Neural progenitor cell (in vitro differentiated cells): Measurements from ENCODE around the gene LGALS16. TPM values are rescaled to one million over a fixed set of nuclear protein-coding genes. Genes with fewer than 3 reads are reported as not detected.
"Not testable (repeated sequence)": the region's sequence is repeated elsewhere in the genome, so short reads cannot be mapped to it uniquely, and the experiment has no call there.

ENCODE experiments used
- DNase-seq: peaks from one replicate; pipeline ENCODE4 v3.0.0-alpha.2; 2016; ENCODE audit warnings: low spot score
- H2AFZ ChIP-seq: fragments of 200-600 bp; sonication (generic); replicated peaks from 2 replicates; pipeline ENCODE4 v1.6.1; 2016; ENCODE audit warnings: antibody characterized with exemption
- H3F3A ChIP-seq: fragments of 200-600 bp; sonication (generic); 2 replicates; pipeline ENCODE4 v1.6.1; 2016; ENCODE audit warnings: antibody characterized with exemption, low read depth
- H3K27ac ChIP-seq: fragments of 200-600 bp; sonication (generic); 2 replicates; pipeline ENCODE4 v1.5.1; 2016; ENCODE audit warnings: mild to moderate bottlenecking
- H3K27me3 ChIP-seq: fragments of 200-600 bp; sonication (generic); 2 replicates; pipeline ENCODE4 v1.6.1; 2016; ENCODE audit warnings: mild to moderate bottlenecking, moderate library complexity
- H3K36me3 ChIP-seq: fragments of 200-600 bp; sonication (generic); 2 replicates; pipeline ENCODE4 v1.5.1; 2016
- H3K4me1 ChIP-seq: fragments of 200-600 bp; sonication (generic); 2 replicates; pipeline ENCODE4 v1.6.1; 2016; ENCODE audit warnings: mixed run types
- H3K4me2 ChIP-seq: fragments of 200-600 bp; sonication (generic); 2 replicates; pipeline ENCODE4 v1.6.1; 2016
- H3K4me3 ChIP-seq: fragments of 200-600 bp; sonication (generic); 2 replicates; pipeline ENCODE4 v1.5.1; 2016
- H3K79me2 ChIP-seq: fragments of 200-600 bp; sonication (generic); 2 replicates; pipeline ENCODE4 v1.6.1; 2016; ENCODE audit warnings: low read depth
- H3K9ac ChIP-seq: fragments of 200-600 bp; sonication (generic); 2 replicates; pipeline ENCODE4 v1.6.1; 2016
- H3K9me3 ChIP-seq: fragments of 200-600 bp; sonication (generic); 2 replicates; pipeline ENCODE4 v1.5.1; 2016; ENCODE audit warnings: low read depth
- H4K20me1 ChIP-seq: fragments of 200-600 bp; sonication (generic); 2 replicates; pipeline ENCODE4 v1.6.1; 2016; ENCODE audit warnings: low read depth
- H3K27ac Mint-ChIP-seq: 3 replicates; pipeline ENCODE4 v1.8.0; 2021; ENCODE audit warnings: mixed read lengths
- H3K27me3 Mint-ChIP-seq: 2 replicates; pipeline ENCODE4 v1.8.0; 2022; ENCODE audit warnings: low read depth, mild to moderate bottlenecking, inconsistent platforms, moderate library complexity, mixed read lengths; ENCODE audit not compliant: insufficient read depth
- H3K36me3 Mint-ChIP-seq: 3 replicates; pipeline ENCODE4 v1.8.0; 2021; ENCODE audit warnings: mixed read lengths
- H3K4me1 Mint-ChIP-seq: 3 replicates; pipeline ENCODE4 v1.8.0; 2021; ENCODE audit warnings: mixed read lengths
- H3K4me3 Mint-ChIP-seq: 3 replicates; pipeline ENCODE4 v1.8.0; 2021; ENCODE audit warnings: mild to moderate bottlenecking, moderate library complexity, mixed read lengths
- H3K9me3 Mint-ChIP-seq: 3 replicates; pipeline ENCODE4 v1.8.0; 2020; ENCODE audit warnings: mixed read lengths
- EZH2 ChIP-seq: fragments of 200-600 bp; sonication (generic); IDR thresholded peaks from 2 replicates; pipeline ENCODE4 v1.6.1; 2017; ENCODE audit warnings: antibody characterized with exemption, mild to moderate bottlenecking, moderate library complexity
- EZH2phosphoT487 ChIP-seq: fragments of 200-600 bp; sonication (generic); IDR thresholded peaks from 2 replicates; pipeline ENCODE4 v1.6.1; 2017; ENCODE audit warnings: antibody characterized with exemption
- total RNA-seq: library from RNA; depleted of rRNA; stranded (reverse); fragments of >200 nt; gene quantifications from 2 replicates; pipeline ENCODE4 v1.2.3, GENCODE V29; 2015; ENCODE audit warnings: low replicate concordance
- TF ChIP-seq, protein P1 (sequence below): fragments of 200-600 bp; sonication (generic); IDR thresholded peaks from 2 replicates; pipeline ENCODE4 v1.5.1; 2017; ENCODE audit warnings: antibody characterized with exemption, mild to moderate bottlenecking

The LGALS16 gene
- total RNA-seq, 1 donor from 2014 or later, result not detected

DNA sequence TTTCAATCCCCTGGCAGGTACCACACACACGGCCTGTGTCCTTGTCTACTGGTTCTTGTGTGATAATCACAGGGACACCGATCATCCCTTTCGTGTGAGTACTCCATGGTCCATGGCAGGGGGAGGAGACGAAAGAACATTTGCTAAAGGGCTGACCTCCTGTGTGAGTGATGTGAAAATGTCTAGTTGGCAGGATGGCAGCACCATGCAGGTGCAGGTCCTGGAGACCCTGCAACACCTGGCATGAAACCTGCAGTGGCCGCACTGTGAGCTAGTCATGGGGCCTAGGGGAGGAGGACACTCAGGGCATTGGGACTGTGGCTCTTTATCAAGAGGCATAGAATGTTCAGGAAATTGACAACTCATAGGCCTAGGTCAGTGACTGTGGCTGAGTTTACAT is 25.7 kb downstream of the LGALS16 start:
- Histone ChIP-seq H3F3A (no peaks in the 10 kb centered on the region), H3K27ac (no peak overlapping the region)

DNA sequence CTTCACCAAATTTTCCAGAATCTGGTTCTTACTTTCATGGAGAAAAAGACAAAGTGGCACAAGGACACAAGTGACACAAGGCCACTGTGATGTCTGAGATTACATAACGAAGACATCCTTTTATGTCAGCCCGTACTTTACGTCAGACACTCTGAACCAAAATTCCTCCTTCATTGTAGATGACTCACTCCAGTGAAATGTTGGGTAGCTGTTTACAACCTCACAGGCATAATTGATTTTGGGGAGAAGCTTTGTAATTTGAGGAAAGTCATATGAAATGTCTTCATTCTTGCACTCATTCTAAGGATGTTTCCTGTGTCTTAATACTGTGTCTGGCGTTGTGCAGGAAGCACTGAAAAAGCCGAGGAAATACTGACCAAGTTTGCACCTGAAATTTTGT is 28.6 kb downstream of the LGALS16 start:
- Histone ChIP-seq H3K4me2 (no peak overlapping the region), H3F3A (no peaks in the 10 kb centered on the region), H3K4me3 (no peak overlapping the region), H3K27me3 (no peaks in the 10 kb centered on the region), H4K20me1 (no peaks in the 10 kb centered on the region), H3K9me3 (no peaks in the 10 kb centered on the region), H3K4me1 (no peaks in the 10 kb centered on the region), H3K9ac (no peak overlapping the region), H3K27ac (no peak overlapping the region), H3K79me2 (no peaks in the 10 kb centered on the region), H2AFZ (no peak overlapping the region), H3K36me3 (no peaks in the 10 kb centered on the region)
- no peak for DNase-seq
- Mint-ChIP-seq H3K27ac (no peak overlapping the region), H3K9me3 (no peaks in the 10 kb centered on the region), H3K36me3 (no peaks in the 10 kb centered on the region), H3K4me1 (no peaks in the 10 kb centered on the region), H3K4me3 (no peak overlapping the region), H3K27me3 (peaks cover 2% of the 10 kb centered on the region)
- no peak for TF ChIP-seq EZH2phosphoT487
- TF ChIP-seq, protein P1, sequence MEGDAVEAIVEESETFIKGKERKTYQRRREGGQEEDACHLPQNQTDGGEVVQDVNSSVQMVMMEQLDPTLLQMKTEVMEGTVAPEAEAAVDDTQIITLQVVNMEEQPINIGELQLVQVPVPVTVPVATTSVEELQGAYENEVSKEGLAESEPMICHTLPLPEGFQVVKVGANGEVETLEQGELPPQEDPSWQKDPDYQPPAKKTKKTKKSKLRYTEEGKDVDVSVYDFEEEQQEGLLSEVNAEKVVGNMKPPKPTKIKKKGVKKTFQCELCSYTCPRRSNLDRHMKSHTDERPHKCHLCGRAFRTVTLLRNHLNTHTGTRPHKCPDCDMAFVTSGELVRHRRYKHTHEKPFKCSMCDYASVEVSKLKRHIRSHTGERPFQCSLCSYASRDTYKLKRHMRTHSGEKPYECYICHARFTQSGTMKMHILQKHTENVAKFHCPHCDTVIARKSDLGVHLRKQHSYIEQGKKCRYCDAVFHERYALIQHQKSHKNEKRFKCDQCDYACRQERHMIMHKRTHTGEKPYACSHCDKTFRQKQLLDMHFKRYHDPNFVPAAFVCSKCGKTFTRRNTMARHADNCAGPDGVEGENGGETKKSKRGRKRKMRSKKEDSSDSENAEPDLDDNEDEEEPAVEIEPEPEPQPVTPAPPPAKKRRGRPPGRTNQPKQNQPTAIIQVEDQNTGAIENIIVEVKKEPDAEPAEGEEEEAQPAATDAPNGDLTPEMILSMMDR, result no peak
- no peak for TF ChIP-seq EZH2

More for the DNA sequence above, 25.7 kb downstream of the LGALS16 start:
- no peaks in the 10 kb centered on the region for H3K4me1 ChIP-seq
- H3K9me3 ChIP-seq, result no peaks in the 10 kb centered on the region
- no peaks in the 10 kb centered on the region for H3K27me3 ChIP-seq
- Mint-ChIP-seq H3K4me1 (no peaks in the 10 kb centered on the region), H3K9me3 (no peaks in the 10 kb centered on the region), H3K27ac (no peak overlapping the region), H3K27me3 (peaks cover 2% of the 10 kb centered on the region), H3K36me3 (no peaks in the 10 kb centered on the region), H3K4me3 (no peak overlapping the region)
- no peaks in the 10 kb centered on the region for H3K79me2 ChIP-seq
- TF ChIP-seq EZH2phosphoT487 (no peak), EZH2 (no peak)
- TF ChIP-seq, protein P1, result no peak
- H3K4me3 ChIP-seq, result no peak overlapping the region
- no peaks in the 10 kb centered on the region for H3K36me3 ChIP-seq
- no peaks in the 10 kb centered on the region for H4K20me1 ChIP-seq
- DNase-seq, result no peak
- no peak overlapping the region for H2AFZ ChIP-seq
- no peak overlapping the region for H3K4me2 ChIP-seq
- H3K9ac ChIP-seq, result no peak overlapping the region

DNA sequence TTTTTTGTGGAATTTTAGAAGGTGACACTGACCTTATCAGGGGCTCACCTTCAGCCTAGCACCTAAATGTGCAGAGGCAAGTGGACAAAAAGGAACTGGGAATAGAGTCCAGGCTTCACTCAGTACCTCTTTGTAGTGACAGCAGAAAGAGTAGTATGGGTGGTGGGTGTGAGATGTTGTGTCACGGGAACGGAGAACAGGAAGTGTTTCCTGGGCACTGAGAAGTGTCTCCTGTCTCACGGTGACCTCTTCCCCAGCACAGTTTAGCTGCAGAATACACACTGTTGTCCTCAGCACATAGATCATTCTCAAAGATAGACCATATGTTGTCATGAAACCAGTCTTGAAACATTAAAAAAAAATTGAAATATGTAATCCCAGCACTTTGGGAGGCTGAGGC is 31.0 kb downstream of the LGALS16 start:
- H3K27me3 ChIP-seq, result no peaks in the 10 kb centered on the region
- no peaks in the 10 kb centered on the region for H3K4me1 ChIP-seq
- Mint-ChIP-seq H3K36me3 (no peaks in the 10 kb centered on the region), H3K4me3 (no peak overlapping the region), H3K27ac (no peak overlapping the region), H3K4me1 (no peaks in the 10 kb centered on the region), H3K9me3 (no peaks in the 10 kb centered on the region), H3K27me3 (peaks cover 2% of the 10 kb centered on the region)
- no peaks in the 10 kb centered on the region for H3F3A ChIP-seq
- H2AFZ ChIP-seq, result no peak overlapping the region
- no peak for TF ChIP-seq EZH2
- TF ChIP-seq EZH2phosphoT487, result no peak
- TF ChIP-seq, protein P1, result no peak
- DNase-seq, result no peak
- H3K4me2 ChIP-seq, result no peak overlapping the region
- H3K9me3 ChIP-seq, result no peaks in the 10 kb centered on the region
- no peaks in the 10 kb centered on the region for H4K20me1 ChIP-seq
- no peaks in the 10 kb centered on the region for H3K36me3 ChIP-seq
- no peak overlapping the region for H3K27ac ChIP-seq
- no peaks in the 10 kb centered on the region for H3K79me2 ChIP-seq
- H3K4me3 ChIP-seq, result no peak overlapping the region
- no peak overlapping the region for H3K9ac ChIP-seq

DNA sequence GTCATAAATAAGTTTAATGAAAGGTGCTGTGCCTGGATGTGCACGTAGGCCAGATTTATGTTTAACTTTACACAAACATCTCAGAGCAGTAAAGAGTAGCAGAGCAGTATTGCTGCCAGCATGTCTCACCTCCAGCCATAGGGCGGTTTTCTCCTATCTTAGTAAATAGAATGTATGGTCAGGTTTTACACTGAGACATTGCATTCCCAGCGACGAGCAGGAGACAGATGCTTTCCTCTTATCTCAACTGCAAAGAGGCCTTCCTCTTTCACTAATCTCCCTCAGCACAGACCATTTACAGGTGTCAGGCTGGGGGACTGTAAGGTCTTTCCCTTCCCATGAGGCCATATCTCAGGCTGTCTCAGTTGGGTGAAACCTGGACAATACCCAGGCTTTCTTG is 32.9 kb downstream of the LGALS16 start:
- DNase-seq, H3K79me2 ChIP-seq, H3K36me3 ChIP-seq, H3K4me1 Mint-ChIP-seq, H3K4me1 ChIP-seq, H3K4me3 ChIP-seq, H3K36me3 Mint-ChIP-seq, H3K4me2 ChIP-seq, H2AFZ ChIP-seq, H3K27ac Mint-ChIP-seq, H3K27me3 ChIP-seq, H3K9ac ChIP-seq, H3K27me3 Mint-ChIP-seq, H3K9me3 Mint-ChIP-seq, H3K27ac ChIP-seq, H3K9me3 ChIP-seq, H3K4me3 Mint-ChIP-seq, H3F3A ChIP-seq, H4K20me1 ChIP-seq: not testable (repeated sequence)
